Measurements from ENCODE around the gene CDKN3.

CDKN3 gene, protein sequence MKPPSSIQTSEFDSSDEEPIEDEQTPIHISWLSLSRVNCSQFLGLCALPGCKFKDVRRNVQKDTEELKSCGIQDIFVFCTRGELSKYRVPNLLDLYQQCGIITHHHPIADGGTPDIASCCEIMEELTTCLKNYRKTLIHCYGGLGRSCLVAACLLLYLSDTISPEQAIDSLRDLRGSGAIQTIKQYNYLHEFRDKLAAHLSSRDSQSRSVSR

DNA sequence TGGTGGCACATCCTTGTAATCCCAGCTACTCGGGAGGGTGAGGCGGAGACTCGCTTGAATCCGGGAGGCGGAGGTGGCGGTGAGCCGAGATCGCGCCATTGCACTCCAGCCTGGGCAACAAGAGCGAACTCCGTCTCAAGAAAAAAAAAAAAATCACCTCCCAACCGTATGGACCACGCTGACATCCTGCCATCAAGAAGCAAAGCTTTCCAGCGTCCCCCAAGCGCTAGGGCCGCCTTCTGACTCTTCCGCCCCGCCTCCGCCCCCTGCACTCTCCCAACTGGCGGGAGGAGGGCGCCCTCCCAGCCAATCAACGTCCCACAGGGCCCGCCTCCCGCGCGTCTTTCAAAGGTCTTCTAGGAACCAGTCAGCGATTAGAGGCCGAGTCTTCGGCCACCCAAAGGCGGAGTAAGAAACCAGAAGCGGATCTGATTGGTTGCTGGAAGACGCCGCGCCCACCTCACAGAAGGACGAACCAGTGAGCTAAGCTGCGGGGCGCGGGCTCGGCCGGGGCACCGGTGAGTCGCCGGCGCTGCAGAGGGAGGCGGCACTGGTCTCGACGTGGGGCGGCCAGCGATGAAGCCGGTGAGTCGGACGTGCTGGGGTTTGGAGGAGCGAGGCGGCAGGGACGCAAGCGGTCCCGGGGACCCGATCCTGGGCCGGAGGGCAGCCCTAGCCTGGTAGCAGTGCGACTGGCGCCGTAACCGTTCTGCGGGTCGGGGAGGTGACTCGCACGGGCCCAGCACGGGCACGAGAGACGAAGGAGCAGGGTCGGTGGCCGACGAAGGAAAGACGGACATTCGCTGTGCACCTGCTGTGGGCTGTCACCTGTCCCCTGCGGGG, at the start of gene CDKN3:
Gene CDKN3, plus strand, starts transcription at position 515 of the 843 bp plus-strand sequence. Its CDS starts 62 bp downstream, at position 577.
- peak; percentile 94 for DNase-seq (ENCODE audit: low read depth)

DNA sequence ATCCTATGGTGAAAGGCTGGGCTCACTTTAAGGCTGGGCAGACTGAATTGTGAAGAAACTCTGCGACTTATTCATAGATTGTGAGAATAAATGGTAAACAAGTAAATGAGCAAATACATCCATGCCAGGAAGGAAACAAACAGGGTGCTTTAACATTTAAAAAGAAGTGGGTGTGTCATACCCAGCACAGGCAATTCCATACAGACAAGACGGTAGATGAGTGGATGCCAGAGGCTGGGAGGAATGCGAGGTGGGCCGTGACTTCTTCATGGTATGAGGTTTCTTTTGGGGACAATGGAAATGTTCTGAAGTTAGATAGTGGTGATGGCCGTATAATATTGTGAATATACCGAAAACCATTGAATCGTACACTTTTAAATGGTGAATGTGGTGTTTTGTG, 49.8 kb upstream of the CDKN3 start:
- no peak for DNase-seq (ENCODE audit: low read depth)

DNA sequence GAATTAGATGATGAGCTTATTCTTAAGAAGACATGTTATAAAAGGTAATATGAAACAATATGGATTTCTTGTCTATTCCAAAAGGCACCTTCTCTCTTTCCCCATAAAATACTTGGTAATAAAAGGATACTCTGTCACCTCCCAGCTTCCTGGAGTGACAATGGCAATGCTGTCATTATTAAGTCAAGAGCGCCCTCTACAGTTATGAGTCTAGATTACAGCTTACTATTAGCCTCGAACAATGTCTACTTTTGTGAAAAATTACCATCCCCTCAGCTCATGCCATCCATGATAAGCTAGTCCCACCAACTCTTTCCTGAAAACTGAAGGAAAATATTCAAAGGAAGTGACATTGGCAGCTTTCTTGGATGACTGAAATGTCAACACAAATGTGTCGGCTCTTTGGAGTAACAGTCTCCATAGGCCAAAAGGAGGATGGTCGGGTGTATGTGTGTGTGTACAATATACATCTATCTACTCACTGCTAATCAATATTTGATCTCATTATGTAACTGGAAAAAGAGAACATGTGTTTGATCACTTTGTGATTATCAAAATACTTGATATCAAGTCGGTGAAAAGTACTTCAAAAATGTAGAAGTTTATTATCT, 48.7 kb upstream of the CDKN3 start:
- DNase-seq (ENCODE audit: low read depth) = no peak

DNA sequence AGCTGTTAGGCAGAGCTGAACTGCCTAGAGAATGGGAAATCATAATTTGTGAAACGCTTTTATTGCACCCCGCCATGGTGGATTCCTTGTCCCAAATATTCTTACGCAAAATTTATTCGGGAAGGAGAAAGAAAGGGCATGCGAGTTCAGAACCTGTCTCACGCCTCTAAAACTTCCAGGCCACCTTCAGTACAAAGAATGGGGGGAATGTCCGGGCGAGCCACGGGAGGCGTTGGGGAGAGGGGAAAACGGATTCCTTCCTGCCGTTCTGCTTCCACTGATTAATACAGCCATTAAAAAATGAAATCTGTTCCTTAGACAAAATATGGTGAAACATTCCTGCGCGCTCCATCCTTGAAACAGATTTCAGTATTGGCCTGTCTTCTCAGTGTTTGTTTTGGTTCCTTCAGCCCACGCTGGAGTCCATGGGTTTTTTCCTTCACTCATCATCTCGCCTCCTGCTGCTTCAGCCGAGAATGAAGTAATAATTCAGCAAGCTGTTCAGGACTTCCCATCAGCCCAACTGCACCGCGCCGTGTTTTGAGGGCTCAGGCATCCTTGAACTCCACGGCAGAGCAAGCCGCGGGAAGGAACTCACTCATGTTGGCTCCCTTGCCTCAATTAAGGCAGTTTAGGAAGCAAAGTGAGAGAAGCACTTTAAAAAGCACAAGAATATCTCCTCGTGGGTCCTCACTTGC, 47.7 kb upstream of the CDKN3 start:
- no peak for DNase-seq (ENCODE audit: low read depth)

DNA sequence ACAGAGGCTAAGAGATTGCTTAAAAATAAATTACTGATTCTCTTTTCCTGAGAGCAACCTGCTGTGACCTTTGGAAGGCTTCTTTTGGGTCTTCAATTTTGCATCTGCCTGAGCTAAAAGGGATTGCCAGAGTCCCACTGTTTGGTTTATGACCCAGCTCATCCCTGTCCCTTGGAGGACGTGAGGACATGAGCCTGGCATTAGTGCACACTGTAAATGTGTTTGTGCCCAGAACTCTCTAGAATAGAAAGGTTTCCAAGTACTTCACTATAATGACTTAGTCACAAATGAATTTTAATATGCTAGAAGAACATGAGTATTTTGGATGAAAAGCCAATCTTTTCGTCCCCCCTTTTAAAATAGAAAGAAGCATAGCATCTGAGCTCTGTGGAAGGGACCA, 47.1 kb upstream of the CDKN3 start:
- no peak for DNase-seq (ENCODE audit: low read depth)

DNA sequence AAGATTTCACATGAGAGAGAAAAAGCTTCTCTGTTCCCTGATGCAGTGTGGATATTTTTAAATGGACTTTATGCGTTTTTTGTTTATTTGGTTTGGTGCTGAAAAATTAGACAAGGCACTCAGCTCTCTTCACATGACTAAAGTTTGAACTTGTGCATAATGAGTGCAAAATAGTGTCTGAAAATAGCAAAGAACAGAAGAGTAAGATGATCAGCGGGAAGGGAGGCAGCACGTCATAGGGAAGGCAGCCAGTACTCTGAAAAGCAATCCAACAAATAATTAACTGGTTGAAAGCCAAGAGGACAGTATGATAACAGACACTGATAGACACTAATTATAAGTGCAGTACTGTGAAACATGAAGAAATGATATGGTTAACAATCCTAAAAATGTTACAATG, 46.6 kb upstream of the CDKN3 start:
- DNase-seq (ENCODE audit: low read depth) = no peak

DNA sequence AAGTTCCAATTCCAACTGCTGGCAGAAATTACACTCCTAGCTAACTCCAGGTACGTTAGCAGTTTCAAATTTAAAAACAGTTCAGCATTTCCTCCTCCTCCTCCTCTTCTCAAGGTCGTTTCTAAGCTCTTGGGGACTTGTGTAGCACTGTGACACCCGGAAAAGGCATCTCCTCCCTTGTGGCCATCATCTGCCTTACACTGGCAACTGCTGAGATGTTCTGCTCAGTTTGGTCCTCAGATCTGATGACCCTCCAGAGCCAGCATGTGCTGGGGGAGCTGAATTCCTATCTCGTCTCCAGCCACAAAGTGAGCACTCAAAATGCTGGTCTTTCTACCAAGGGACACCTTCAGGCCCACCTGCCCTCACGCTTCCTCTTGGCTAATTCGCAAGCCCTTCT, 43.5 kb upstream of the CDKN3 start:
- DNase-seq (ENCODE audit: low read depth) = no peak

DNA sequence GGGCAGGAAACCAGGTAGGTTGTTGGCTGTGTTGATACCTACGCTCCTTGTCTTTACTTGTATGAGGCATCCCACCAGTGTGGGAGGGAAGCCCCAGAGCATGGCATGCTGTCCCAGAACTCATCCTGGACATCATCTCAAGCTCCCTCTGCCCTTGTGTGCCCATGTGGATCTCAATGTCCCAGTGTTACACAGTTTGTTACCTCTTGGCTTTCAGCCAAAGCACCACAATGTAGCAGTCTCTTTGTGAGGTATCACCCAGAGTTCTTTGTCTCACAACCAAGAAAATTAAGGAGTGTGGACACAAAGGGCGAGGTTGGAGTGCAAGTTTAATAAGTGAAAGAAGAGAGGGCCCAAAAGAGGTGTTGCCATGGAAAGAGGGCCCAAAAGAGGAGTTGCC, 43.1 kb upstream of the CDKN3 start:
- DNase-seq (ENCODE audit: low read depth) = no peak

DNA sequence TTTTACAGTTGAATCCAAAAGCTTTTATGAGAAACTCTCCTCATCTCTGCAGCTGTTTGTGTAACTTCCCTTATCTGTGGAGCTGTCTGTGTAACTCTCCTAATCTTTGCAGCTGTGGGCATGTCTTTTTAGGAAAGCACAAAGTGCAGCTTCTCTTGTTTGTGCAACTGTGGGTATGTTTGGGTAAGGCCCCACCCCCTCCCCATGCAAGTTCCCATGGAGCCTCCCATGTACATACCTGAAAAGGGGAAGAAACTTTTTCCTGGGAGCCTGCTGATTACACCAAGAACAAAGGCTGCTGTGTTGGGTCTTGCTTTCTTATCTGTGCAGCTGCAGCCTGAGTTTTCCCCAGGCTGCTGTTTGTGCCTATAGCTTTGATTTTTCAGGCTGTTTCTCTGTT, 42.7 kb upstream of the CDKN3 start:
- DNase-seq (ENCODE audit: low read depth) = no peak

DNA sequence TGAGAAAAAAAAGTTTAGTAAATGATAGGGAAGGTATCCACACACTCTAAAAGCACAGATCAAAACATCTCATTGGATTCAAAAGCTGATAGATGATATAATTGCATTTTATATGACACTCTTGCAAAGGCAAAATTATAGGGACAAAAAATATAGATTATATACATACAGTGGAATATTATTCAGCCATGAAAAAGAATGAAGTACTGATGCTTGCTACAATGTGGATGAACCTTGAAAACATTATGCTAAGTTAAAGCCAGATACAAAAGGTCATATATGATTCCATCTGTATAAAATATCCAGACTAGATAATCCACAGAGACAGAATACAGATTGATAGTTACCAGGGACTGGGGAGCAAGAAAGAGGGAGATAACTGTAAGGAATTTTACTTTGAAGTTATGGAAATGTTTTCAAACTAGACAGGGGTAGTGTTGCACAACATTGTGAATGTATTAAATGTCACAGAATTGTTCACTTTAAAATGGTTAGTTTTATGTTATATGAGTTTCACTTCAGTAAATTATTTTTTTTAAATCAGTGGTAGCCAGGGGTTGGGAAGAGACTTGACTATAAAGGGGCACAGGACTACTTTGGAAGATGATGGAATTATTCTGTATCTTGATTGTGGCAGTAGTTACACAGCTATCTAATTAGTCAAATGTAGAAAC, 41.7 kb upstream of the CDKN3 start:
- DNase-seq (ENCODE audit: low read depth) = no peak

DNA sequence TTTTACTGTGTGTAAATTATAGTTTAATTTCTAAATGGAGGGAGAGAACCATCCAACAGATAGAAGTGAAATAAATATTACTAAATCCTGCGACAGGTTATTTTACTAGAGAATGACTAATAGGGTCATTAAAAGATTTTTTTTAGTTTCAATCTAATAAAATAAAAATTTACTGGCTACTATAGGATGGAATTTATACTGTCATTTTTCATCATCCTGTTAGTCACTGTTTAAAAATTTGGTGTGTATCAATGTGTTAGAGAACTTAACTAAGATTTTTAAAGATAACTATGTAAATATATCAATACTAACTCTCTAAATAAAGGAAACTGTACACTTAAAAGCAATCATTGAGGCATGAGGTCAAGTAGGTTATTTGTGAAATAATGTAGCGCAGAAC, 41.1 kb upstream of the CDKN3 start:
- DNase-seq (ENCODE audit: low read depth) = no peak

DNA sequence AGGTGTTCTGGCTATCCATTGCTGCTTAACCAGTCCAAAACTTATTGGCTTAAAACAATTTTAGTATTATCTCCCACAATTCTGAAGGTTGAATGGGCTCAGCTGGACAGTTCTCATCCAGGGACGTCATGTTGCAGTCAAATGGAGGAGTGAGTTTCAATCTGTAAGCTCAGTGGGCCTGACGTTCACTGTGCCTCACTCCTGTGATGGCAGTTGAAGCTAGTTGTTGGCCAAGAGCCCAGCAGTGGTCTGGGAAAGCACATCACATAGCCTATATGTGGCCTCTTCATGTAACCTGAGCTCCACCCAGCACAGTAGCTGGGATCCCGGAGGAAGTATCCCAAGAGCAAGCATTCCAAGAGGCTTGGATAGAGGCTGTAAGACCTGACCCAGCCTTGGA, 40.6 kb upstream of the CDKN3 start:
- no peak for DNase-seq (ENCODE audit: low read depth)

DNA sequence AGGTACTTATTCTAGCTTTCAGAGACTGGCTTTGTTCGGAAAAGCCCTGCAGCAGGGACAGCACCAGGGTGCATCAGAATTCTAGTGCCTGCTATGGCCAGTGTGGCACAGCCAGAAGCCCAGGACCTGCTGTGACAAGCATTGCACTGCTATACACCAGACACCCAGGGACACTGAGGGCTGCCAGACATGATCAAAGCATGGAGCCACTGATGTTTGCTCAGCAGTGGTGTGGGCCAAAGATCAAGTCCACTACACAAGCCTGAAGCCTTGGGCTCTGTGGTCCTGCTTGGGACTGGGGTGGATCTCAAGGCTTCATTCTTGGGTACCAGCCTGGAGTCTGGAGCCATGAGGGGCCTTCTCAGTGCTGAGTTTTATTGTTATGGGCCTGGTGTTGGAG, 36.1 kb upstream of the CDKN3 start:
- no peak for DNase-seq (ENCODE audit: low read depth)

DNA sequence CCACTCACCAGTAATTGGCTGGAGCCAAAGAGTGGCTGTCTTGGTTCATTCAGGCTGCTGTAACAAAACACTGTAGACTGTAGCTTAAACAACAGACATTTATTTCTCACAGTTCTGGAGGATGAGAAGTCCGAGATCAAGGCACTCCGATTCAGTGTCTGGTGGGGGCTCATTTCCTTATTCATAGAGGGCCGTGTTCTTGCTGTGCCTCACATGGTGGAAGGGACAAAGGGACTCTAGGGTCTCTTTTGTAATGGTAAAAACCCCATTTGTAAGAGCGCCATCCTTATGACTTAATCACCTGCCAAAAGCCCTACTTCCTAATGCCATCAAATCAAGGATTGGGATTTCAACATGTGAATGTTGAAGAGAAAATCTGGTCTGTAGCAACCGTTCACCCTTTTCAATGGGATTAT, 34.7 kb upstream of the CDKN3 start:
- DNase-seq (ENCODE audit: low read depth) = no peak

DNA sequence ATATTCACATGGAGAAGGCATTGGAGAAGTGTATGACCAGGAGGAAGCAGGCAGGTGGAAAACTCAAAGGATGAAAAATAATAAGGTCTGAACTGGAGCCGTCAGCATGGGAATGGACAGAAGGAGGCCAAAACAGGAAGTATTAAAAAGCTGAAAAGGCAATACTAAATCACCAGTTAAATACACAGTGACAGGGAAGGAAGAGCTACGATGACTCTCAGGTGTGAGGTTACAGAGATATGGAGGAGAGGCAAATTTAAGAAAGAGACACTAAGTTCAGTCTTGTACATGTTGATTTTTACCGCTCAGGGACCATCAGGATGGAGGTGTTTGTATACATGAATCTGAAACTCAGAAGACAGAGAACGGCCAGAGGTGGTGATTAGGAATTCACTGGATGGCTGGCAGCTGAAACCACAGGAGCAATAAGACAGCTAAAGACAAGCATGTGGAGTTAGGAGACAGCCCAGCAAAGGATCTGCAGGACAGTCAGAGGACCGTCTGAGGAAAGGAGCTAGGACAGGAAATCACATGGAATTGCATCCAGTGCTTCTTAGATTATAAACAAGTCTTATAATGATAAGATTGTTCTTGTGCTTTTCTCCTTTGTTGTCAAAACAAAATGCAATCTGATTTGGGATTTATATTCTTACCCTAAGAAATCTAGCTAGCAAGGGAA, 33.9 kb upstream of the CDKN3 start:
- DNase-seq (ENCODE audit: low read depth) = no peak

DNA sequence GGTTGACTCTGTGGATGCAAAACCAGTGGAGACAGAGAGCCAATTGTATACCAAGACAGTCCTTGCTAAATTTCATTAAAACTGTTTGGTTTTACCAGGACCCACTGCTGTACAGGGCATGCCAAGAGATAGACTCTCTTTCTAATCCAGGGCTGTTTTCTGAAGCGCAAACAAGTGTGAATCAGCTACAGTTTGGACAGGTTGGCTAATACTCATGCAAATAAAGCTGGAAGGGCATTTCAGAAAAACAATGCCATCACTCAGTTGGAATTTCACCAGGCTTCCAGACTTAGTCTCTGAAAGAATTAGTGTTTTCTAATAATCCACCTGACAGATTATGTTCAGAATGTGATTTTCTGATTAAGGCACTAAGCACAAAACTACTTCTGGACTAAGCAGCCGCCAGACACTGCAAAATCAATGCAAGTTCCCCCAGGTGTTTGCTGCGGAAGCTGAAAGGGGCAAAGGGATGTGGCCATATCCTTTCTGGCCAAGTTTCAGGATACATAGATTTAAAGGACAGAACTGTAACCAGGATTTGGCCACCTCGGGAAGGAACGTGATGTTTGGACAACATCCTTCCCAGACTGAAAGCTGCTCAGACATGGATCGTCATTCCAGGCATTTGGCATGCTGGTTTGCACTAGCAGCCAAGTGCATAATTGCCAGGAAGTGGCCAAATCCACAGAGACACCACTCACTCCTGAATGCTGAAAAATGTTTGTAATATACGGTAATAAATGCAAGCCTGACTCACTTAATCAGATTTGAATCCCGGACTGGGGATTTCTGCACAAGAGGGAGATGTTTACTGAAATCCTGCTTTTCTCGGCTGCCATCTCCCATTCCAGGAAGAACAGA, 32.0 kb upstream of the CDKN3 start:
- no peak for DNase-seq (ENCODE audit: low read depth)

DNA sequence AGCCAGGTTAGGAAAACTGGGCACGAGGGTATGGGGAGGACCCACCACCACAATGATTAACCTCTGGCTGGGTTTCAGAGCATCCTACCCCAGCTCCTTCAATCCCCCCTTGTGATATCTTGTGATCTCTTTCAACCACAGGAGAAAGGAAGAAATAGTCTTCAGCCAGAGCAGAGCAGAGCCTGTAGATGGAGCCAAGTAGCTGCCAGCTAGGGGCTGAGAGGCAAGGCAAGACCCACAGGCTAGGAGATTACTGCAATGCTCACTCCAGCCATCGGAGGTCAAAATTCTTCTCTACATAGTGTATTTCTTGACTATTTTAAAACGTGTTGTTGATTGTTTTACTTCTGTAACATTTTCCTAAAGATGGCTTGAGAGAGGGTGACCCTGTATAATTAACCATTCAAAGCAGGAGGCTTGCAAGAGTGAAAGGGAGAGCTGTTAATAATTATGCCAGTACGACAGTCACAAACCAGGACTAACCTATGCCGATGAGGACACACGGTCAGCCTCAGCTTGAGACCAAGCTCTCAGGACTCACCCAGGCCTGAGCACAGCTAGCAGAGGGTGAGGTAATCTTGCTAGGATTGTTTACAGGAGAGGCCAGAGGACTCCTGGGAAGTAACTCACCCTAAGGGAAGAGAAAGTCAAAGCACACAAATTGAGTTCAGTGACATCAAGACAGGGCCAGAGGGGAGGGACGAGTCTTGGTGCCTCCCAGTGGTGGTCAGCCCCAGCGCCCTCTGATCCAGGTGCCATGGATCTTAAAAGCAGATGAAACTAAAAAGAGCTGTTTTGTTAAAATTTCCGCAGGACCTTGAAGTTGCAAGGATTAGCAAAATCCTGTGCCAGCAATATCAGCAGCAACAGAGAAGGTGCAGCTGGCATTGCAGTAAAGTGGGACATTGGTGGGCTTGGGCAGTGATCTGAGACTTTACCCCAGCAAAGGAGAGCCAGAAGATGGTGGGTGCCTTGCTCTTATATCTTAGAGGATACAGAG, 29.8 kb upstream of the CDKN3 start:
- no peak for DNase-seq (ENCODE audit: low read depth)

DNA sequence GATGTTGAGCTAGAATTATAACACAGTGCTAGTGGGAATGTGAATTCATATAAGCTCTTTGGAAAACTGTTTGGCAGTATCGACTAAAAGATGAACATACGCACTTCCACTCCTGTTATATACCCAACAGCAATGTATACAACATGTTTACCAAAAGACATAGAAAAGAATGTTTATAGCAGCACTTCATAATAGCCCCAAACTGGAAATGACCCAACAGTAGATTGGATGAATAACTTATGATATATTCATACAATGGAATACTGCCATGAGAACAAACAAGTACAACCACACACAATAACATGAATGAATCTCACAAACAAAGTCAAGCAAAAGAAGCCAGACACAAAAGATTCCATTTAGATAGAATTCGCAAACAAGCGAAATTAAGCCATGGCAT, 28.5 kb upstream of the CDKN3 start:
- no peak for DNase-seq (ENCODE audit: low read depth)

DNA sequence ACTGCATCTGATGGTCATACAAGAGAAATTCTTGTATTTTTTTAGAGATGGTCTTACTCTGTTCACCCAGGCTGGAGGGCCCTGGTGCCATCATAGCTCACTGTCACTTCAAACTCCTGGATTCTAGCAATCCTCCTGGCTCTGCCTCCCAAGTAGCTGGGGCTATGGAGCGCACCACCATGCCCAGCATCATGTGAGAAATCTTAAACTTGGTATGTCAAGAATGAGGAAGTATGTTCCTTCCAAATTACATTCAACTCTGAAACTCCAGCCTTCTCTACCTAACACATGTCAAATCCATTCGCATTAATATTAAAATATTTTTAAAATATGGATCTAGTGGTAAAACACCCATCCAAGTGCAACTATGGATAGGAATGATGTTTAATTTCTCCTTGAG, 27.5 kb upstream of the CDKN3 start:
- DNase-seq (ENCODE audit: low read depth) = no peak
